H1 (cell line): Measurements from ENCODE around the gene NEDD4L. TPM values are rescaled to one million over a fixed set of nuclear protein-coding genes. Genes with fewer than 3 reads are reported as not detected.

Source experiments
- CTCF ChIA-PET: fragments of 300-600 bp; sonication (Branson Sonifier 250); formaldehyde crosslinking; loops from one replicate; lab custom pipeline; 2021; ENCODE audit not compliant: partially characterized antibody; lab: Charles Lee
- POLR2A ChIA-PET: fragments of 300-600 bp; sonication (Branson Sonifier 250); formaldehyde crosslinking; loops from one replicate; lab custom pipeline; 2021; ENCODE audit warnings: inconsistent platforms; ENCODE audit not compliant: partially characterized antibody; lab: Charles Lee
- DNase-seq, 2 experiments: peaks; one replicate each; pipeline versions ENCODE4 v3.0.0 to v3.0.0-alpha.2; 2010 to 2022; ENCODE audit warnings: low spot score in 2 of 2, low read depth in 1 of 2, mixed read lengths in 1 of 2
- FAIRE-seq: peaks from 2 replicates; lab custom pipeline; 2011; peaks lifted over from hg19 to GRCh38; lab: Jason Lieb, UNC
- H2AFZ ChIP-seq: 2 replicates; pipeline ENCODE4 v1.8.1; 2012; ENCODE audit warnings: low read length, inconsistent platforms
- H2AK5ac ChIP-seq: 2 replicates; pipeline ENCODE4 v1.6.1; 2013; ENCODE audit warnings: low read depth, low read length
- H2BK120ac ChIP-seq: replicated peaks from 2 replicates; pipeline ENCODE3; 2013; ENCODE audit warnings: low read depth, low read length, inconsistent platforms
- H2BK12ac ChIP-seq: 2 replicates; pipeline ENCODE4 v1.6.1; 2013; ENCODE audit warnings: low read depth, low read length
- H2BK15ac ChIP-seq: 2 replicates; pipeline ENCODE4 v1.6.1; 2013; ENCODE audit warnings: low read length
- H2BK20ac ChIP-seq: 2 replicates; pipeline ENCODE4 v1.6.1; 2013; ENCODE audit warnings: low read length
- H2BK5ac ChIP-seq: 2 replicates; pipeline ENCODE4 v1.6.1; 2013; ENCODE audit warnings: low read depth, low read length
- H3K14ac ChIP-seq: 2 replicates; pipeline ENCODE4 v1.6.1; 2013; ENCODE audit warnings: inconsistent platforms; ENCODE audit not compliant: insufficient read length
- H3K18ac ChIP-seq: 2 replicates; pipeline ENCODE4 v1.6.1; 2013; ENCODE audit warnings: low read length; ENCODE audit errors: extremely low read depth
- H3K23ac ChIP-seq: 2 replicates; pipeline ENCODE4 v1.6.1; 2013; ENCODE audit warnings: inconsistent platforms; ENCODE audit not compliant: insufficient read length
- H3K23me2 ChIP-seq: 2 replicates; pipeline ENCODE4 v1.6.1; 2013; ENCODE audit warnings: low read depth, low read length
- H3K27ac ChIP-seq: 2 replicates; pipeline ENCODE4 v1.6.1; 2011; ENCODE audit warnings: low read depth, low read length, inconsistent platforms
- H3K27me3 ChIP-seq, 4 experiments: replicated peaks in 1 of 4; 1 replicate in 1 of 4; 2 replicates in 3 of 4; pipeline versions ENCODE4 v1.6.1 to v1.8.1; 2011 to 2013; ENCODE audit warnings: low read length in 3 of 4, mild to moderate bottlenecking in 3 of 4, inconsistent platforms in 2 of 4, mixed read lengths in 2 of 4, moderate library complexity in 1 of 4; ENCODE audit not compliant: control insufficient read depth in 3 of 4, insufficient read depth in 3 of 4; ENCODE audit errors: extremely low read depth in 1 of 4
- H3K36me3 ChIP-seq, 4 experiments: 2 replicates each; pipeline versions ENCODE4 v1.6.1 to v1.8.1; 2011 to 2013; ENCODE audit warnings: mild to moderate bottlenecking in 4 of 4, low read length in 3 of 4, moderate library complexity in 2 of 4, control low read depth in 1 of 4, inconsistent platforms in 1 of 4; ENCODE audit not compliant: insufficient read depth in 4 of 4, control insufficient read depth in 2 of 4
- H3K4ac ChIP-seq: replicated peaks from 2 replicates; pipeline ENCODE3; 2013; ENCODE audit warnings: low read length, low read depth, mixed read lengths, inconsistent platforms; ENCODE audit not compliant: insufficient read length
- H3K4me1 ChIP-seq, 4 experiments: replicated peaks in 1 of 4; 1 replicate in 1 of 4; 2 replicates in 3 of 4; pipeline versions ENCODE4 v1.6.1 to v1.8.1; 2011 to 2013; ENCODE audit warnings: low read length in 3 of 4, inconsistent platforms in 2 of 4, mixed read lengths in 1 of 4; ENCODE audit not compliant: insufficient read depth in 4 of 4, control insufficient read depth in 3 of 4
- H3K4me2 ChIP-seq, 2 experiments: 2 replicates each; pipeline versions ENCODE4 v1.6.1 to v1.8.1; 2011 to 2013; ENCODE audit warnings: low read depth in 2 of 2, low read length in 2 of 2, control low read depth in 1 of 2, inconsistent platforms in 1 of 2, mild to moderate bottlenecking in 1 of 2; ENCODE audit not compliant: insufficient read depth in 1 of 2
- H3K4me3 ChIP-seq, 4 experiments: fragments of 200-600, 300-600 bp in 1 of 4; sonication (generic), shearing (Covaris generic), sonication (Bioruptor Twin) in 1 of 4; 2 replicates each; pipeline versions ENCODE4 v1.5.1 to v1.8.1; 2011 to 2016; ENCODE audit warnings: low read length in 4 of 4, low read depth in 3 of 4, control low read depth in 2 of 4, inconsistent platforms in 2 of 4, mild to moderate bottlenecking in 2 of 4, mixed read lengths in 1 of 4, moderate library complexity in 1 of 4; ENCODE audit not compliant: insufficient read depth in 2 of 4; ENCODE audit errors: extremely low read depth in 1 of 4
- H3K56ac ChIP-seq: replicated peaks from 2 replicates; pipeline ENCODE3; 2013; ENCODE audit warnings: low read depth, mild to moderate bottlenecking, mixed read lengths, low read length, inconsistent platforms; ENCODE audit not compliant: insufficient read length
- H3K79me1 ChIP-seq: 2 replicates; pipeline ENCODE4 v1.6.1; 2013; ENCODE audit warnings: low read depth, low read length, control low read depth
- H3K79me2 ChIP-seq, 2 experiments: 2 replicates each; pipeline versions ENCODE4 v1.6.1 to v1.8.1; 2012 to 2013; ENCODE audit warnings: low read length in 2 of 2, mild to moderate bottlenecking in 2 of 2, inconsistent platforms in 1 of 2; ENCODE audit not compliant: insufficient read depth in 2 of 2, control insufficient read depth in 1 of 2
- H3K9ac ChIP-seq, 4 experiments: replicated peaks in 1 of 4; 1 replicate in 1 of 4; 2 replicates in 3 of 4; pipeline versions ENCODE4 v1.6.1 to v1.8.1; 2011 to 2013; ENCODE audit warnings: low read depth in 3 of 4, low read length in 3 of 4, control low read depth in 2 of 4, mild to moderate bottlenecking in 2 of 4, moderate library complexity in 2 of 4, inconsistent platforms in 1 of 4; ENCODE audit errors: extremely low read depth in 1 of 4
- H3K9me3 ChIP-seq, 2 experiments: 2 replicates each; pipeline versions ENCODE4 v1.6.1 to v1.8.1; 2012 to 2013; ENCODE audit warnings: mild to moderate bottlenecking in 2 of 2, moderate library complexity in 2 of 2, control low read depth in 1 of 2, inconsistent platforms in 1 of 2, low read depth in 1 of 2, low read length in 1 of 2, mixed read lengths in 1 of 2; ENCODE audit not compliant: insufficient read depth in 2 of 2
- H4K20me1 ChIP-seq, 2 experiments: replicated peaks in 1 of 2; 2 replicates each; pipeline versions ENCODE3 to v1.8.1; 2011 to 2013; ENCODE audit warnings: inconsistent platforms in 2 of 2, low read length in 2 of 2, mild to moderate bottlenecking in 1 of 2; ENCODE audit not compliant: insufficient read depth in 2 of 2, control insufficient read depth in 1 of 2
- H4K5ac ChIP-seq: 2 replicates; pipeline ENCODE4 v1.6.1; 2013; ENCODE audit warnings: low read length, low read depth, mixed read lengths, inconsistent platforms; ENCODE audit not compliant: insufficient read length
- H4K8ac ChIP-seq: 2 replicates; pipeline ENCODE4 v1.8.0; 2013; ENCODE audit warnings: mild to moderate bottlenecking, moderate library complexity, low read length, inconsistent platforms; ENCODE audit not compliant: insufficient read depth; ENCODE audit errors: extremely low read depth
- H4K91ac ChIP-seq: replicated peaks from 2 replicates; pipeline ENCODE3; 2013; ENCODE audit warnings: low read length, mixed read lengths, inconsistent platforms; ENCODE audit not compliant: insufficient read length
- BCL11A ChIP-seq, 2 experiments: IDR thresholded peaks; one replicate each; pipeline ENCODE4 v1.6.1; 2011; ENCODE audit warnings: low read depth in 2 of 2, low read length in 2 of 2, mild to moderate bottlenecking in 2 of 2
- POU5F1 ChIP-seq: IDR thresholded peaks from 2 replicates; pipeline ENCODE4 v1.6.1; 2011; ENCODE audit warnings: low read depth, mild to moderate bottlenecking, low read length, moderate library complexity
- WGBS, 2 experiments: shearing (Covaris generic) in 1 of 2; methylation state at CpG; one replicate each; pipeline versions ENCODE4 v1.1.6 to v1.1.7; 2013 to 2015; ENCODE audit warnings: low lambda C conversion rate in 2 of 2, mixed read lengths in 2 of 2, inconsistent platforms in 1 of 2, low coverage in 1 of 2, missing lambda C conversion rate in 1 of 2; ENCODE audit not compliant: insufficient replicate concordance in 2 of 2, insufficient coverage in 1 of 2, insufficient read length in 1 of 2; ENCODE audit errors: extremely low coverage in 1 of 2, missing lambda C conversion rate in 1 of 2; 5-methylcytosine and 5-hydroxymethylcytosine counted together
- polyA plus RNA-seq, 7 experiments: library from polyadenylated mRNA; depleted of rRNA in 3 of 7; stranded (reverse) in 5 of 7; unstranded in 2 of 7; fragments of >200 nt in 5 of 7; fragments of 200-250 nt in 2 of 7; gene quantifications; 1 replicate in 5 of 7; 2 replicates in 1 of 7; 4 replicates in 1 of 7; pipeline versions ENCODE4 v1.2.1 to v1.2.3, GENCODE V29; 2011 to 2013; ENCODE audit warnings: missing spikeins in 2 of 7, mixed read lengths in 2 of 7
- total RNA-seq: library from RNA; stranded (reverse); fragmentation: NEBNext Ultra II Directional; extraction: Animal tissue kit (Norgen Biotek cat#: 25700); gene quantifications from 2 replicates; pipeline ENCODE4 v1.2.1, GENCODE V29; 2021
- TF ChIP-seq, protein P1 (sequence below): IDR thresholded peaks from 2 replicates; pipeline ENCODE4 v1.6.1; 2012; ENCODE audit warnings: inconsistent platforms

Gene NEDD4L
- total and polyA plus RNA-seq, 2 of the 8 experiments (the other 6 are each of a cell fraction or from before 2014, with no cell fraction given) = 37.3 to 69.8 TPM

DNA sequence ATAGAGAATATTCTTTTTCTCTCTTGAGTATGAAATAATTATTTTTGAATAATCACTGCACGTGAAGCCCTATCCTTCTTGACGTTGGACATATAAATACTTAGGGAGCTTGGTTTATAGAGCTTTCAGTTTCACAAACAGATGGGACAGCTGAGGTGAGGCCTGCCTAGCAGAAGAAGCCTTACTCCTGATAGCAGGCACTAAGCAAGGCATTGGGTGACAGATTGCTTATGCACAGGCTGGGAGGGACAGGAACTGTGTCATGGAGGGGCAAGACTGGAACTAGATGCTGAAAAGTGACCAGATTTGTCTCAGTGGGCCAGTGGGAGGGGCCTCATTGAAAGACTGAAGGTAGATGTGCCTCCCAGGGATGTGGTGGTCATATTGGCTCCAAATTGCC lies 220.8 kb downstream of the NEDD4L start:
- no peaks in the 10 kb centered on the region for H3K27me3 ChIP-seq
- no peak overlapping the region for H2BK5ac ChIP-seq
- H2AK5ac ChIP-seq = no peak overlapping the region
- peaks cover 2 to 19% (median 6%) of the 10 kb centered on the region in 4 experiments; a peak in 5 of 7 replicates for H3K4me1 ChIP-seq
- peaks cover 0 to 57% of the 10 kb centered on the region in 2 experiments; a peak in 2 of 4 replicates for H3K79me2 ChIP-seq
- no peak overlapping the region for H3K56ac ChIP-seq
- H3K18ac ChIP-seq = no peak overlapping the region
- H3K4me3 ChIP-seq = no peak overlapping the region
- H2BK120ac ChIP-seq = no peak overlapping the region
- no peak overlapping the region for H4K5ac ChIP-seq
- no peak overlapping the region for H2AFZ ChIP-seq
- no peaks in the 10 kb centered on the region for H3K23me2 ChIP-seq
- H3K79me1 ChIP-seq = peaks cover 6% of the 10 kb centered on the region; the same call in 1 of the 2 replicates
- H4K20me1 ChIP-seq = peaks cover 0 to 2% of the 10 kb centered on the region in 2 experiments
- ChIA-PET POLR2A (interaction anchor here (0.6 kb wide), 1 partner anchor 17 kb away, joined by 3 read pairs; no protein-coding TSS in a partner anchor), CTCF (interaction anchor here (1.5 to 1.7 kb wide), 2 partner anchors 40 to 43 kb away, joined by 3 to 5 read pairs; no protein-coding TSS in a partner anchor)
- no peak overlapping the region for H3K4ac ChIP-seq
- H2BK15ac ChIP-seq = no peak overlapping the region
- H3K9me3 ChIP-seq = no peaks in the 10 kb centered on the region
- no peak overlapping the region for H3K23ac ChIP-seq
- H3K14ac ChIP-seq = no peak overlapping the region
- no peak overlapping the region for H2BK20ac ChIP-seq
- H3K27ac ChIP-seq = no peak overlapping the region
- no peaks in the 10 kb centered on the region for H3K36me3 ChIP-seq
- DNase-seq (no peak), FAIRE-seq (no peak)
- no peak overlapping the region for H4K8ac ChIP-seq
- no peak overlapping the region for H3K9ac ChIP-seq
- no peak overlapping the region for H3K4me2 ChIP-seq
- WGBS, 2 experiments = 92% methylated on average over 2 of the region's 2 CpGs; no CpG with 5 or more reads in 1 of the 2 experiments
- H2BK12ac ChIP-seq = no peak overlapping the region
- no peak overlapping the region for H4K91ac ChIP-seq
- TF ChIP-seq BCL11A (IDR thresholded peaks at IDR 0.05; ENCODE audit: low read depth in 2 of 2, low read length in 2 of 2) (no peak), POU5F1 (no peak)
- TF ChIP-seq, protein P1, sequence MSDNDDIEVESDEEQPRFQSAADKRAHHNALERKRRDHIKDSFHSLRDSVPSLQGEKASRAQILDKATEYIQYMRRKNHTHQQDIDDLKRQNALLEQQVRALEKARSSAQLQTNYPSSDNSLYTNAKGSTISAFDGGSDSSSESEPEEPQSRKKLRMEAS = no peak
